GM19438 (cell line): ENCODE results near the gene CD59.

ENCODE experiments used
- ATAC-seq: cut with Tn5 transposase; IDR thresholded peaks from one replicate; pipeline ENCODE4 v1.9.1; 2021; ENCODE audit warnings: low read depth; ENCODE audit not compliant: unreplicated experiment

CD59 gene

GRCh38 chr11:33736148-33736812, at the start of gene CD59:
TSS of gene CD59 (minus strand) at chr11:33736423. CDS start at chr11:33722445, 13,978 bp downstream.
- peak; percentile 59 for ATAC-seq

- no peak for ATAC-seq
Measured at GRCh38 chr11:33785609-33786008, 49.4 kb upstream of the CD59 start.

GRCh38 chr11:33779849-33780528, 43.8 kb upstream of the CD59 start:
- ATAC-seq: no peak

- ATAC-seq: no peak
Measured at GRCh38 chr11:33778675-33779074, 42.5 kb upstream of the CD59 start.

GRCh38 chr11:33777906-33778305, 41.7 kb upstream of the CD59 start:
- ATAC-seq: no peak

- ATAC-seq: peak; percentile 44
Measured at GRCh38 chr11:33775832-33776470, 39.7 kb upstream of the CD59 start.

- ATAC-seq: no peak
Measured at GRCh38 chr11:33775467-33775807, 39.2 kb upstream of the CD59 start.

- no peak for ATAC-seq
Measured at GRCh38 chr11:33774736-33775466, 38.7 kb upstream of the CD59 start.

GRCh38 chr11:33773987-33774735, 37.9 kb upstream of the CD59 start, which contains the start of gene FBXO3:
TSS of gene FBXO3 (minus strand) at chr11:33774520. CDS start at chr11:33774497, 23 bp downstream.
- ATAC-seq: peak; percentile 52

GRCh38 chr11:33773404-33773986, 37.3 kb upstream of the CD59 start:
- no peak for ATAC-seq

GRCh38 chr11:33772870-33773269, 36.6 kb upstream of the CD59 start:
- ATAC-seq: no peak

GRCh38 chr11:33772300-33772699, 36.1 kb upstream of the CD59 start:
- ATAC-seq: no peak

- no peak for ATAC-seq
Measured at GRCh38 chr11:33770236-33770635, 34.0 kb upstream of the CD59 start.

- ATAC-seq: no peak
Measured at GRCh38 chr11:33769542-33769941, 33.3 kb upstream of the CD59 start.

GRCh38 chr11:33767624-33768023, 31.4 kb upstream of the CD59 start:
- ATAC-seq: no peak

- ATAC-seq: no peak
Measured at GRCh38 chr11:33766085-33766484, 29.9 kb upstream of the CD59 start.

- peak; percentile 83 for ATAC-seq
Measured at GRCh38 chr11:33761471-33761870, 25.2 kb upstream of the CD59 start.

- peak; percentile 84 for ATAC-seq
Measured at GRCh38 chr11:33753304-33753967, 17.2 kb upstream of the CD59 start.

GRCh38 chr11:33751878-33752277, 15.7 kb upstream of the CD59 start:
- no peak for ATAC-seq
